Stimulated activated CD8-positive, alpha-beta memory T cell treated with anti-CD3 and anti-CD28 coated beads, Interleukin-7, amount 100 ng/mL, for 4 hours (primary cell): ENCODE results near the gene WDR49.
"Not testable (repeated sequence)": the region's sequence is repeated elsewhere in the genome, so short reads cannot be mapped to it uniquely, and the experiment has no call there.

Source experiments
- DNase-seq, 2 donors: peaks; one replicate each; pipeline ENCODE4 v3.0.0-alpha.2; 2020; ENCODE audit warnings: low read depth in 2 of 2

WDR49 gene

DNA sequence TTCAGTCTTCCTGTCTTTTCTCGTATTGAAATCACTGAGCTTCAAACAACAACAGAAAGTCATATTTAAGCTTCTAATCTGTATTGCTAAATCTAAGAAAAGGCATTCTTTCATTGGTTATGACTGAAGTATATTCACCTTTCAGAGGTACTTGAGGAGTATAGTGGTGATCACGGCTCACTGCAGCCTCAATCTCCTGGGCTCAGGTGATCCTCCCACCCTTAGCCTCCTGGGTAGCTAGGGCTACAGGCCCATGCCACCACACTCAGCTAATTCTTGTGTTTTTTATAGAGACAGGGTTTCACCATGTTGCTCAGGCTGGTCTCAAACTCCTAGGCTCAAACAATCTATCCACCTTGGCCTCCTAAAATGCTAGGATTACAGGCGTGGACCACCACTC lies 38.7 kb downstream of the WDR49 start:
- no peak for DNase-seq

DNA sequence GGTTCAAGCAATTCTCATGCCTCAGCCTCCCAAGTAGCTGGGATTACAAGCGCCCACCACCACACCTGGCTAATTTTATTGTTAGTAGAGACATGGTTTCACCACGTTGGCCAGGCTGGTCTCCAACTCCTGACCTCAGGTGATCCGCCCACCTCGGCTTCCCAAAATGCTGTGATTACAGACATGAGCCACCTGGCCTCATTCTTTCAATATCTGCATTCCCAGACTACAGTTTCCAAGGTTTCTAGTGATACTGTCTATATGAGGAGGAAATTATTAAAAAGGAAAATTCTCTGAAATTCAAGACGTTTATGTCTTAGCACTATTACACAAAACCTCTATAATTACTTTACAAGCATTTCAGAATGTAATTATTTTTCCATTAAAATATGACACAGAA lies 39.5 kb downstream of the WDR49 start:
- not testable (repeated sequence) for DNase-seq

DNA sequence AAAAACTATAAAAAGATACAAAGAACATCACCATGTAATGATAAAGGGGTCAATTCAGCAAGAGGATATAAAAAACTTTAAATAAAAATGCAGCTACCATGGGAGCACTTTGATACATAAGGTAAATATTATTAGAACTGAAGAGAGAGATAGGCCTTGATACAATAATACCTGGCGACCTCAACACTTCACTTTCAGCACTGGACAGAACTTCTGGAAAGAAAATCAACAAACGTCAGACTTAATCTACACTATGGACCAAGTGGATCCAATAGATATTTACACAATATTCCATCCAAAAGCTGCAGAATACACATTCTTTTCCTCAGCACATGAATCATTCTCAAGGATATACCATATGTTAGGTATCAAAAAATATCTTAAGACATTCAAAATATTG lies 42.0 kb downstream of the WDR49 start:
- no peak for DNase-seq

DNA sequence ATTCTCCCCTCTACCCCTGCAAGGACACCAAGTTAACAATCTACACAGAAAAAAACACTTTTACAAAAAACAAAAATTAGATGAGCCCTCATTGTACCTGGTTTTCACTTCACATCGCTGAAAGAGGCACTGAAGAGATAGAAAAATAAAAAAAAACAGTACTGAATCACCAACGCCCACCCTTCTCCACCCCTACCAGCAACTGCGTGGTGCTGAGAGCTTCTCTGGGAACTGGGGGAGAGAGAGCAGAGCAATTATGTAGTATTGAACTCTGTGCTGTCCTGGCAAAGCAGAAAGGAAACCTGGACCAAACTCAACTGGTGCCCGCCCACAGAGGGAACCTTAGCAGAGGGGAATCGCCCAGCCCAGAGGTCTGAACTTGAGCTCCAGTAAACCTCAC lies 44.6 kb downstream of the WDR49 start:
- DNase-seq, result no peak

DNA sequence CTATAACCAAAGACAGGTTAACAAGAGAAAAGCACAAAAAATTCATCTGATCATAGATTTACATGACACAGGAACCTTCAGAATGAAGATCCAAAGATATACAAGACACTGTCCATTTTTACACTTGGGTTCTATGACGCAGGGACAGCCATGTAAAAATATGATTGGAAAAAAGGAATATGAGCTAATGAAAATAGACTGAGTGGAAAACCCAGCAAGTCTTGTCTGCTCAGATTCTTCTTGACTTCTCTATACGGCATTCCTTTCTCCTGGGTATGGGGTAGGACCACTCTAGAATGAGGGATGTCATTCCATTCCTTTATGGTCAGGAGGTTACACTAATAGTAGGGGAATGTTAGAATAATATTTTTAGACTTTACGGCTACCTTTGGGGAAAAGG lies 46.9 kb downstream of the WDR49 start:
- no peak for DNase-seq

DNA sequence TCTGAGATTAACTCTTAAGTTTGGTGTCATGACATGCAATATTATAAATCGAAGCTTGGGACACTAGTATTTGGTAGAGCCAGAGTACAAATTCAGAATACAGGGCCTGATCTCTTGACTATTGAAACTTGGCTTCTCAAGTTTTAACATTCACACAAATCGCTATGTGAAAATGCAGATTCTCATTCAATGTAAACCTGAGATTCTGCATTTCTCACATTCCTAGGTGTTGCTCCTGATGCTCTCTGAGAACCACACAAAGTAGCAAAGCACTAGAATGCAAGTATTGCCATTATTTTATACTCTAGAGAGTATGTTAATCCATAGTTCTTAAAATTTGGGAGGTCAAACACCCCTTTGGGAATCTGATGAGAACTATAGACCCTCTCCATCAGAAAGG lies 47.9 kb downstream of the WDR49 start:
- DNase-seq, result no peak

DNA sequence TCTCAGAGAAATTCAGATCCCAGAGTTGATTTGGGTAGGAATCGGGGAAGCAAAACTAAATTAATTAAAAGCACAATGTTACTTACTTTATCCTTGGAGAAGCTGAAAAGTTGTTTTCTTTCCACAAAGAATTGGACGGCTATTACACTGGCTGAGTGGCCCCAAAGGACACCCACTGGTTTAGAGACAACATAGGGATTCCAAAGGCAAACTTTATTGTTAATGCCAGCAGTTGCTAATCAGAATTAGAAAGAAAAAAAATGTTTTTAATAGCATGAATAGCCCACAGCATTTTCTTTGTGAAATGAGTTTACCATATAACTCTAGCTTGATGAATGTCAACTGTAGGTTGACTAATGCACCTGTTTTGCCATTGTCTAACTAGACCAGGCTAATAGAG lies 51.7 kb downstream of the WDR49 start:
- DNase-seq, result no peak

DNA sequence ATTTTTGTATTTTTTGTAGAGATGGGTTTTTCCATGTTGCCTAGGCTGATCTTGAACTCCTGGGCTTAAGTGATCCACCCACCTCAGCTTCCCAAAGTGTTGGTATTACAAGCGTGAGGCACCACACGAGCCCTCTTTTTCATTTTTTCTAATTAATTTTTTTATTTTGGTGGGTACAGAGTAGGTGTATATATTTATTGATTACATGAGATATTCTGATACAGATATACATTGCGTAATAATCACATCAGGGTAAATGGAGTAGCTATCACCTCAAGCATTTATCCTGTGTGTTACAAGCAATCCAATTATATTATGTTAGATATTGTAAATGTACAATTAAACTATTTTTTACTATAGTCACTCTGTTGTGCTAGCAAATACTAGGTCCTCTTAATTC lies 66.1 kb downstream of the WDR49 start:
- DNase-seq, result no peak

DNA sequence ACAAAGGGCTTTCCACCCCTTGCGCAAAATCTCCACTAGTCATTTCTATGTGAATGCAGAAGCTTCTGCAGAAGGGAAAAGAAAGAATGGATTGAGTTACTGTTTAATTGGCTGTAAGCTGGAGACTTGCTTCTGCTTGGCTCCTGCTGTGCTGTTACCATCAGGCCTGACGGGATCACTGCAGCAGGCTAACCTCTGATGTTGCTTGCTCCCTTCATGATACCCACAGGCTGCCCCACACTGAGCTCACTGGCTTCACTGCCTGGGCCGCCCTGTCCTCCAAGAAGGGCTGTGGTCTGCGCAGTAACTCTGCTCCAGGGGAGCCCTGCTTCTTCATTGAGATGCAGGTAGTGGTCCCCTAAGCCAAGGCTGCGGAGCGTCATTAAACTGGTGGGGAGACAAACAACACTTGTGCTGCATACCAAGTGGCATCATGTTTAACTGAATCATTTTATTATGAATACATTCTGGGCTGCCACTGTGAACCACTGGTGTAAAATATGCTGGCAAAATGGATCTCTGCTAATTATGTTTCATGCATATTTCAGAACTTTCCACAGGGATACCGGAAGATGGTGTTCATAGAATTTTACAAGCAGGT lies 78.6 kb downstream of the WDR49 start:
- DNase-seq, result no peak

DNA sequence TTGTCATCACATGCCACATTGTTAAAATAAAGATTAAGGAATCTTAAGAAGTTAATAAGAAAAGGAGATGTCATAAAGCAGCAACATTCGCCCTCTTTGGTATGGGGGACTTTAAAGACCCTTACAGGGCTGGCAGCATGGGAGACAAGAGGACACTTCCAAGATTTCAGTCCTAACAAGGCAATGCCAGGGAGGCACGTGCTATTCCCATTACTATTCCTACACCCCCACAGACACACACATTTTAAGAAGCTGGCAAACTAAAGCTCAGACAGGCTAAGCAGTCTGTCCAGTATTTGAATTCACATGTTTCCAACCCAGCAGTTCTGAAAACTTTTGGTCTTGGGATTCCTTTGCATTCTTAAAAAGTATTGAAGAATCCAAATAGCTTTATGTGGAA lies 80.8 kb downstream of the WDR49 start:
- no peak for DNase-seq

DNA sequence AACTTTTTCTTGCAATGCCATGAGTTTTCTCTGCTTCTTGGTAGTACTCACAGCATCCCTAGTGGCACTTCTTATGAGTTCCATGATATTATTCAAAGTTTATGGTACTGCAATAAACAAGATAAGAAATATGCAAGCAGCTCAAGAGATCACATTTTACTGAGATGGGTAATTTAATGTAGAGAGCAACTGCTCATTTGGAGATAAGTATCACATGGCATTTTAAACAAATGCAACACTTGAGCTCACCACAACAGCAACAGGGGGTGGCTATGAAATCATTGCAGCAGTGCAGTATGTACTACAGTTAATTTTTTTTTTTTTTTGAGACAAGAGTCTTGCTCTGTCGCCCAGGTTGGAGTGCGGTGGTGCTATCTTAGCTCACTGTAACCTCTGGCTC lies 85.1 kb downstream of the WDR49 start:
- DNase-seq, result no peak

DNA sequence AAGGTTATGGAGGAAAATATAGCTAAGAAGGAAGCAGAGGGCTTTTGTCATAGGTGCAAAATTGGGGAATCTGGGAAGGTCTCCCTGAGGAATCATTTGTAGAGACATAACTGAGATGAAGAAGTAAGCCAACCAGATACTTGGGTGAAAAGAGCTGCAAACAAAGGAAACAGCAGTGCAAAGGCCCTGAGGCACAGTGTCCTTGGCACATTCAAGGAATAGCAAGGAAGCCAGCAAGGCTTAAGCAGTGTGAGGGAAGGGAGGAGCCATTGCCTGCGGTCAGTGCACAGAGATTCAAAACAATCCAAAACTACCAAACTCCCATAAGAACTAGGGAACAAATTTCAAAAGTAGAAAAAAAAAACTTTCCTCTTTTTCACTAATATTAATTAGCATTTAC lies 88.3 kb downstream of the WDR49 start:
- no peak for DNase-seq

DNA sequence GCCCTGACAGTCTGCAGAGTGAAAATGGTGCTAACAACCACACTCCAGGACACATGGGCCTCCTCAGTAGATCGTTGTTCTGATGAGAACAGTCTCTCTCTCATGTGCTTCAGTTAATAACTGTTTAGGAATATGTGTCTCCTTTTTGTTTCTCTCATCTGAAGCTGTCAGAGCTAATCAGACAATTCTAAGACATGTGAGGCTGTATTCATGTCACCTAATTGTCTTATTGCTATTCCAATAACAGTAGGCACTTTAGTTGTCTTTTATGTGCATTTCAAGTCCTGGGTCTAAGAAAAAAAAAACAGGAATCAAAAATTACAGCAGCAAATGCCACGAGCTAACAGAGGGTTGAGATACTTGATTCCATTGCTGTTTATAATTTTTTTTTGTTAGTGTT lies 89.1 kb downstream of the WDR49 start:
- no peak for DNase-seq

DNA sequence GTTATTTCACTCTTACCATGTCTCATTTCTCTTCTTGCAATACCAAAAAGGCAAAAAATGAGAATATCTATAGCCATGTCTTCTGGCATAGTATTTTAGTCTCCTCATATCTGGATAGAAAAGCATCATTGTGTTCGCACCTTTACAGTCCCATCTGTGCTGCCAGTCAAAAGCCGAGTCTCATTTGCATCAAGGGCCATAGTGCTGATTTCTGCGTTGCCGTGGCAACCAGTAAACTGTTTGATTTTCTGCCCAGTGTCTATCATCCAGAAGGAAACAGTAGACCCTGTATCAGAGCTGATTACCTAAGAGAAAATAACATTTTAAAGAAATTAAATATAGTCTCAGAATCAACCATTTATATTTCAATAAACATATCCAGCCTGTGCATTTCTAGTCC lies 93.8 kb downstream of the WDR49 start:
- no peak for DNase-seq

DNA sequence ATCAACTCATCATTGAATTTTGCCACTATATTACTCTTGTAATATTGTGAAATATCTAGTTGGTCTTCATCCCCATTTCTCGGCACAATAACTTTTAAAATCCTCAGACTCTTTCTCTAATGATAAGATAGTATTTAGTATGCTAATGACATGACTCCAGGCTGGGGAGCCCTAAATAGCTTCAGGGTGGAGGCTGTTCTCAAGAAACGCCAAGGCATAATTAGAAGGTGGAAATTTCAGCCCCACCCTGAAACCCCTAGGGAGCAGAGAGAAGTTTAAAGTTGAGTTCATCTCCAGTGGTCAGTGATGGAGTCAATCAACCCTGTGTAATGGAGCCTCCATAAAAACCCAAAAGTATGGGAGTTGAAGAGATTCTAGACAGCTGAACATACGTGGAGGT lies 98.8 kb downstream of the WDR49 start:
- no peak for DNase-seq

DNA sequence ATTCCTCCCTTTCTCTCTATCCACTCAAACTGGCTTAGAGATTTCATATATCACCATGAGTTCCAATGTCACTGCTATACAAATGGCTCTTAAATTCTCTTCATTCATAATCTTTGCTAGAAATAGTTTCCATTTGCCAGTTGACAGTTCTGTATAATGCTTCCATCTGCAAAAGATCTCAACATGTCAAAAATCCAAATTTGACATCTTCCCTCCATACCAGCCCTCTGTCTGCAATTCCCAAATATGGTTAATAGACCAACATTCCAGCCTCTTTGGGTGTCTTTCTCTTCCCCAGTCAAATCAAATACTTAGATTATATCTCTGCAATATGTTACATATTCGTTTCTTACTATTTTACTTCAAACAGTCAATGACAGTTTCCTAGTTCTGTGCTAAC lies 115.7 kb downstream of the WDR49 start:
- no peak for DNase-seq

DNA sequence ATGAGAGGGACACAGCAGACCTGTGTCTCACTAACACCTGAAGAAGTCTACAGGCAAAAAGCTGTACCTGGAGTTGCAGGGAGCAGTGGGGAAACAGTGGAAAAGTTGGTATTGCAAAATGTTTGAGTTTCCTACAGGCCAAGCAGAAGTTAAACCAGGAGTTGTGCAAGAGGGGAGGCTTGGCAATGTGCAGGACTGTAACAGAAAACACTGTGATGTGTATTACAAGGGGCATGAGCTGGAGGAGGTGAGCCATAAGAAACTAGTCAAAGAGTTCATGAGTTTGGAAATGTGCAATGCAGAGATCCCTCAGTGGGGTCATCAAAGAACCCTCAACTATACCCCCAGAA lies 132.8 kb downstream of the WDR49 start:
- no peak for DNase-seq

DNA sequence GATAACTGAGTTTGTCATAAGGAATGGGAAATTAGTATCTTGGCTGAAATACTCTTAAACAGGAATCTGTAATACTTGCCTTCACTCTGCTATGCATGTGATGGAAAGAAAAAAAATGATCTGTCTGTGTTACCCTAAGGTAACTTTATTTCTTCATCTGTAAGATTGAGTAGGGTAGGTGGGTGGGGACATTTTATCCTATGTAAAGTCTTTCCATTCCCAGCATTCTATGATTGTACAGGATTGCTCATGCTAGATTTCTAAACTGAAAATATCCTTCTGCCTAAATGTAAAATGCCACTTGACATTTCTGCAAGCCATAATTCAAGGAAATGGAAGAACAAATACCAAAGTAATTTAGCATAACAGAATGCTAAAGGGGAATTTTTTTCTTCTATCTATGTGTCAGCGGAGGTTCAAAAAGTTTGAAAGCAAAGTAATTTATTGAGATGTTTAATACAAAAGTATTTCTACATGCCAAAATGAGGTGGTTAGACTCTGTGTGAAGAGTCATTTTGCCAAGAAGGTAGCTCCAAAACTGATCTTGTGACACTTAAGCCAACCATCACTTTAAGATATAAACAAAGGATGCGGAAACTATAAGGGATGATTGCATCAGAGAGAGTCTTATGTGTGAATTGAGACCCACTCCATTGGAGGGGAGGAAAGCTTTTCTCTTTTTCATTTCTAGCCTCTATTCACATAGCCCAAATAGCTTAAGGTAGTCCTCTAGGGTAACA lies 133.3 kb downstream of the WDR49 start:
- DNase-seq, result no peak

DNA sequence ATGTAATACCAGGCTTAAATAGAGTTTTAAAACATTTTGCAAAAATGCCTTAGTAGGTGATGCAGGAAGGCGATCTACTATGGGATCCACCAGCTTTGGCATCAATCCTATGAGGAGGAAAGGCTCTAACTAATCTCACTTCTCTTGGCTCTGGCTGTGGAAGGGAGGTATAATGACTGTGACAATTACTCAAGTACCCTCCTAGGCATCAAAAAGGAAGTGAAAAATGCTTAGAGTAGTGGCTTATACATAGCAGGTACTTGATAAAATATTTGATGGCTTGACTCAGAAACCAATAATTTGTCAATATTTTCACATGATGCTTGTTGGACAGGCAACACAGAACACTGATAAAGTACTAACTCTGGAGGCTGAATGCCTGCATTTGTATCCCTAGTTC lies 145.8 kb downstream of the WDR49 start:
- no peak for DNase-seq

DNA sequence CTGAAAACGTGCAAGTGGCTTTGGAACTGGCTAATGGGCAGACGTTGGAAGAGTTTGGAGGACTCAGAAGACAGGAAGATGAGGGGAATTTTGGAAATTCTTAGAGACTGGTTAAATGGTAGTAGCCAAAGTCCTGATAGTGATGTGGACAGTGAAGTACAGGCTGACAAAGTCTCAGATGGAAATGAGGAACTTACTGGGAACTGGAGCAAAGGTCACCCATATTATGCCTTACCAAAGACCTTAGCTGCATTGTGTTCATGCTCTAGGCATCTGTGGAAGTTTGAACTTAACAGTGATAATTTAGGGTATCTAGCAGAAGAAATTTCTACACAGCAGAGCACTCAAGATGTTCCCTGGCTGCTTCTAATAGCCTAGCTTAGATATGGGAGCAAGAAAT lies 151.3 kb downstream of the WDR49 start:
- no peak for DNase-seq

DNA sequence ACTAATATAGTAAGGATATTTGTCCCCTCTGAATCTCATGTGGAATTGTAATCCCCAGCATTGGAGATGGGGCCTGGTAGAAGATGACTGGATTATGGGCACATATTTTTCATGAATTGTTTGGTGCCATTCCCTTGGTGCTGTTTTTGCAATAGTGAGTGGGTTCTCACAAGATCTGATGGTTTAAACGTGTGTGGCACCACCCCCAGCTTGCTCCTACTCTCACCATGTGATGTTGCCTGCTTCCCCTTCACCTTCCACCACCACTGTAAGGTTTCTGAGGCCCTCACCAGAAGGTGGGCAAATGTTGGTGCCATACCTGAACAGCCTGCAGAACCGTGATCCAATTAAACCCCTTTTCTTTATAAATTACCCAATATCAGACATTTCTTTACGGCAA lies 151.8 kb downstream of the WDR49 start:
- DNase-seq, result no peak

DNA sequence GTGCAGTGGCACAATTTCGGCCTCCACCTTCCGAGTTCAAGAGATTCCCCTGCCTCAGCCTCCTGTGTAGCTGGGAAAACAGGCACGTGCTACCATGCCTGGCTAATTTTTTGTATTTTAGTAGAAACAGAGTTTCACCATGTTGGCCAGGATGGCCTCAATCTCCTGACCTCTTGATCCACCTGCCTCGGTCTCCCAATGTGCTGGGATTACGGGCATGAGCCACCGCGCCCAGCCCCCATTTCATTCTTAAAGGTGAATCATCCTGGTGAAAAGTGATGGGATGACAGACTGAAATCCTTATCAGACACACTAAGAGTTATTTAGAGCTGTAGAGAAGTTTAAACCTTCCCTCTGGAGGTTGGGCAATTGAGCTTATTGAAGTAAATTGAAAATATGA lies 155.8 kb downstream of the WDR49 start:
- no peak for DNase-seq

DNA sequence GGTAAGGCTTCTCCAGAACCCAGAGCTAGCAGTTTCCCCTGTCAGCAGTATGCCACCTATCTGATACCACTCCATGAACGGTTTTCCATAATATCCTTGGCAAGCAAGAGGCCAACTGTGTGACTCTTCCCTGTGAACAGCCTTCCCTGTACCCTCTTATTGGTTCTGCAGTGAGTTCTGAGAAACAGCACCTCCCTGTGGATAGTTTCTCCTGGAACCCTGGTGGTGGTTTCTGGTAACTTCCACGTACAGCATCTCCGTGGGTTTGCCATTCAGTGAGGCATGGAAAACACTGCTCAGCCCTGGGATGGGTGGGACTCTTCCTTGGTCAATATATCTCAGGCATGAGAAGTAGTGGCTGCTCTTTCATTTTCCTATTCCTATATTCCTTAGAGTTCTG lies 160.5 kb downstream of the WDR49 start:
- no peak for DNase-seq

DNA sequence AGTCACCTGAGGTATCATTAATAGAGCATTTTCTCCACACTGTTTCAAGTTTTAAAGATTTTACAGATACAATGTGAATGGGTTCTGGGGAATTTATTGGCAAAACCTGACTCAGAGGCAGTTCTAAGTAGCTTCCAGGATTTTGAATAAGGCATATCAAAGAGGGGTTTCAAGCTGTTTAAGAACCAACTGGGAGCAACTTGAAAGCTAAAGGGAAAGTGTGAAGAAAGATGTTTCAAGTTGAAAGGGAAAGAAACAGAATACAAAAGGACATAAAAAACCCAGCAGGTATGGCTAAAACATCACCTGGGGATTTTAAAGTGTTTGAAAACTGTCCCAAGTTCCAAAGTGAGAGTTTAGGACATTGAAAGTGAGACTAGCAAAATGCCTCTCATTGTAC lies 162.1 kb downstream of the WDR49 start:
- DNase-seq, result no peak
